Endodermal cell (in vitro differentiated cells): ENCODE measurements around the gene OSBPL6. TPM values are rescaled to one million over a fixed set of nuclear protein-coding genes. Genes with fewer than 3 reads are reported as not detected.

Experiments used
- DNase-seq: peaks from one replicate; pipeline ENCODE4 v3.0.0-alpha.2; 2017
- H3K27ac ChIP-seq: 2 replicates; pipeline ENCODE4 v1.5.1; 2013; ENCODE audit warnings: mild to moderate bottlenecking, low read depth, low read length, moderate library complexity
- H3K27me3 ChIP-seq: 2 replicates; pipeline ENCODE4 v1.6.1; 2013; ENCODE audit warnings: mild to moderate bottlenecking, low read length, moderate library complexity; ENCODE audit not compliant: insufficient read depth, control insufficient read depth, poor library complexity, severe bottlenecking
- H3K36me3 ChIP-seq: 2 replicates; pipeline ENCODE4 v1.7.0; 2013; ENCODE audit warnings: mild to moderate bottlenecking, low read length, moderate library complexity; ENCODE audit not compliant: control insufficient read depth, insufficient read depth
- H3K4me1 ChIP-seq: one replicate; pipeline ENCODE4 v1.7.0; 2013; ENCODE audit warnings: low read length; ENCODE audit not compliant: control insufficient read depth, insufficient read depth
- H3K4me3 ChIP-seq: 2 replicates; pipeline ENCODE4 v1.5.1; 2013; ENCODE audit warnings: mild to moderate bottlenecking, low read length, moderate library complexity
- H3K9ac ChIP-seq: 2 replicates; pipeline ENCODE4 v1.6.1; 2013; ENCODE audit warnings: mild to moderate bottlenecking, low read length, moderate library complexity; ENCODE audit not compliant: poor library complexity, severe bottlenecking; ENCODE audit errors: extremely low read depth
- H3K9me3 ChIP-seq: 2 replicates; pipeline ENCODE4 v1.6.1; 2013; ENCODE audit warnings: mild to moderate bottlenecking, low read length, moderate library complexity; ENCODE audit not compliant: control insufficient read depth
- H3K27ac Mint-ChIP-seq: 2 replicates; pipeline ENCODE4 v1.8.0; 2020; ENCODE audit warnings: mixed read lengths
- H3K27me3 Mint-ChIP-seq: 2 replicates; pipeline ENCODE4 v1.8.0; 2021; ENCODE audit warnings: mild to moderate bottlenecking, mixed read lengths; ENCODE audit not compliant: insufficient read depth
- H3K36me3 Mint-ChIP-seq: 2 replicates; pipeline ENCODE4 v1.8.0; 2020; ENCODE audit warnings: low read depth, mixed read lengths
- H3K4me1 Mint-ChIP-seq: 2 replicates; pipeline ENCODE4 v1.8.0; 2020; ENCODE audit warnings: mixed read lengths
- H3K4me3 Mint-ChIP-seq: 2 replicates; pipeline ENCODE4 v1.8.0; 2020; ENCODE audit warnings: mild to moderate bottlenecking, moderate library complexity, mixed read lengths
- H3K9me3 Mint-ChIP-seq: 2 replicates; pipeline ENCODE4 v1.8.0; 2020; ENCODE audit warnings: mild to moderate bottlenecking, mixed read lengths
- CTCF ChIP-seq: fragments of 200-600 bp; sonication (generic); conservative IDR thresholded peaks from 2 replicates; pipeline ENCODE4 v1.5.0; 2021; ENCODE audit warnings: antibody characterized with exemption, mild to moderate bottlenecking
- WGBS, 2 experiments: methylation state at CpG; one replicate each; pipeline versions ENCODE4 v1.1.5 to v1.1.7; 2013; ENCODE audit warnings: missing lambda C conversion rate in 2 of 2, mixed read lengths in 1 of 2; ENCODE audit not compliant: insufficient coverage in 1 of 2, insufficient read length in 1 of 2; 5-methylcytosine and 5-hydroxymethylcytosine counted together
- total RNA-seq, 2 donors: library from RNA; stranded (reverse); fragmentation: NEBNext Ultra II Directional in 1 of 2; extraction: Animal tissue kit (Norgen Biotek cat#: 25700) in 1 of 2; gene quantifications; 2 replicates in 1 of 2; 3 replicates in 1 of 2; pipeline ENCODE4 v1.2.1, GENCODE V29; 2021

OSBPL6 gene
- total RNA-seq, 2 donors from 2014 or later: 3.4 to 3.6 TPM

DNA sequence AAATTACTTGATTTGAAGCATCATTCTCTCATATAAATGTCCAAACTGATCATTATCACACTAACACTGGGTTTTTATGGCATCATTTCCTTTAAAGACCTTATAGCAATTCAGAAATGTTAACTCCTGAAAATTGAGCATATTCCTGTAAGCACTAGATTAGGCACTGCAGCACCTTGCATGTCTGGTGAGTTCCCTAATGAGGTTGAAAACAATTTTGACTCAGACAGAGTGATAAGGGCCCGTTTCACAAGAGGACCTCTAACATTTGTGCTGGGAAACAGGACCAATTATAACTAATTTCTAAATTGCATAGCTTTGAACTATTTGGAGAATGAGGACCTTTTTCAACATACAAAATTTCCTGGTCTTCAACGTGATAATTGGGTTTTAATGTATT, 69.9 kb downstream of the OSBPL6 start:
- Histone ChIP-seq H3K36me3 (no peaks in the 10 kb centered on the region), H3K27me3 (no peaks in the 10 kb centered on the region), H3K4me1 (no peaks in the 10 kb centered on the region), H3K27ac (no peak overlapping the region), H3K9me3 (no peaks in the 10 kb centered on the region), H3K4me3 (no peak overlapping the region), H3K9ac (no peak overlapping the region)
- Mint-ChIP-seq H3K36me3 (no peaks in the 10 kb centered on the region), H3K4me3 (no peak overlapping the region), H3K9me3 (no peaks in the 10 kb centered on the region), H3K27ac (no peak overlapping the region), H3K4me1 (no peaks in the 10 kb centered on the region), H3K27me3 (no peaks in the 10 kb centered on the region)
- TF ChIP-seq CTCF: no peak
- DNase-seq: no peak
- 85 to 100% methylated on average over 1 to 2 of the region's 2 CpGs for WGBS, 2 experiments

DNA sequence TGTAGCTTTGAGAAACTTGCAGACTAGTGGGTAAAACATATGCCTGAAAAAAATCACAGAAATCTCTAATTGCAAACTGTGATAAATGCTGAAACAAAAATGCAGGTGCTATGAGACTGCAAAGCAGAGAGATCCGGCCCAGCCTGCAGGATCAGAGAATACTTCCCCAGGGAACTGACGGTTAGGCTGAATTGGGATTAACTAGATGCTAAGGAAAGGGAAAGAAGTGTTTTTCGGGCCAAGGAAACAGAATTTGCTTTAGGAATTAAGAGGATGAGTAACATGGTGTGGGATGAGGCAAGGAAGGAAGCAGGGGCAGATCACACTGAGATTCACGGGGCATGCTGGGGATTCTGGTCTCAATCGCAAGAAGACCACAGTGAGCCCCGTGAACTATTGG, 71.5 kb downstream of the OSBPL6 start:
- no peaks in the 10 kb centered on the region for H3K27me3 ChIP-seq
- H3K4me3 Mint-ChIP-seq: no peak overlapping the region
- no peak overlapping the region for H3K9ac ChIP-seq
- H3K36me3 ChIP-seq: no peaks in the 10 kb centered on the region
- 90 to 100% methylated on average over 3 to 6 of the region's 6 CpGs for WGBS, 2 experiments
- no peak for TF ChIP-seq CTCF
- H3K9me3 ChIP-seq: no peaks in the 10 kb centered on the region
- H3K4me1 ChIP-seq: no peaks in the 10 kb centered on the region
- no peaks in the 10 kb centered on the region for H3K27me3 Mint-ChIP-seq
- no peaks in the 10 kb centered on the region for H3K36me3 Mint-ChIP-seq
- no peaks in the 10 kb centered on the region for H3K9me3 Mint-ChIP-seq
- no peak overlapping the region for H3K27ac Mint-ChIP-seq
- H3K4me3 ChIP-seq: no peak overlapping the region
- H3K4me1 Mint-ChIP-seq: peaks cover 6% of the 10 kb centered on the region
- H3K27ac ChIP-seq: no peak overlapping the region
- DNase-seq: no peak

GRCh38 chr2:178266445-178266844, 72.1 kb downstream of the OSBPL6 start:
- Mint-ChIP-seq H3K4me3 (no peak overlapping the region), H3K36me3 (no peaks in the 10 kb centered on the region), H3K9me3 (no peaks in the 10 kb centered on the region), H3K4me1 (peaks cover 6% of the 10 kb centered on the region), H3K27ac (no peak overlapping the region), H3K27me3 (no peaks in the 10 kb centered on the region)
- no peak for DNase-seq
- 95 to 100% methylated on average over 1 to 5 of the region's 5 CpGs for WGBS, 2 experiments
- Histone ChIP-seq H3K9ac (no peak overlapping the region), H3K9me3 (no peaks in the 10 kb centered on the region), H3K27ac (no peak overlapping the region), H3K4me3 (no peak overlapping the region), H3K36me3 (no peaks in the 10 kb centered on the region), H3K4me1 (no peaks in the 10 kb centered on the region), H3K27me3 (no peaks in the 10 kb centered on the region)
- TF ChIP-seq CTCF: no peak
